ENCODE measurements around the gene RNPEPL1. TPM values are rescaled to one million over a fixed set of nuclear protein-coding genes. Genes with fewer than 3 reads are reported as not detected.

RNPEPL1 gene, protein sequence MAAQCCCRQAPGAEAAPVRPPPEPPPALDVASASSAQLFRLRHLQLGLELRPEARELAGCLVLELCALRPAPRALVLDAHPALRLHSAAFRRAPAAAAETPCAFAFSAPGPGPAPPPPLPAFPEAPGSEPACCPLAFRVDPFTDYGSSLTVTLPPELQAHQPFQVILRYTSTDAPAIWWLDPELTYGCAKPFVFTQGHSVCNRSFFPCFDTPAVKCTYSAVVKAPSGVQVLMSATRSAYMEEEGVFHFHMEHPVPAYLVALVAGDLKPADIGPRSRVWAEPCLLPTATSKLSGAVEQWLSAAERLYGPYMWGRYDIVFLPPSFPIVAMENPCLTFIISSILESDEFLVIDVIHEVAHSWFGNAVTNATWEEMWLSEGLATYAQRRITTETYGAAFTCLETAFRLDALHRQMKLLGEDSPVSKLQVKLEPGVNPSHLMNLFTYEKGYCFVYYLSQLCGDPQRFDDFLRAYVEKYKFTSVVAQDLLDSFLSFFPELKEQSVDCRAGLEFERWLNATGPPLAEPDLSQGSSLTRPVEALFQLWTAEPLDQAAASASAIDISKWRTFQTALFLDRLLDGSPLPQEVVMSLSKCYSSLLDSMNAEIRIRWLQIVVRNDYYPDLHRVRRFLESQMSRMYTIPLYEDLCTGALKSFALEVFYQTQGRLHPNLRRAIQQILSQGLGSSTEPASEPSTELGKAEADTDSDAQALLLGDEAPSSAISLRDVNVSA
- 0.19 and 0.25 TPM in 2 replicates for polyA plus RNA-seq

DNA sequence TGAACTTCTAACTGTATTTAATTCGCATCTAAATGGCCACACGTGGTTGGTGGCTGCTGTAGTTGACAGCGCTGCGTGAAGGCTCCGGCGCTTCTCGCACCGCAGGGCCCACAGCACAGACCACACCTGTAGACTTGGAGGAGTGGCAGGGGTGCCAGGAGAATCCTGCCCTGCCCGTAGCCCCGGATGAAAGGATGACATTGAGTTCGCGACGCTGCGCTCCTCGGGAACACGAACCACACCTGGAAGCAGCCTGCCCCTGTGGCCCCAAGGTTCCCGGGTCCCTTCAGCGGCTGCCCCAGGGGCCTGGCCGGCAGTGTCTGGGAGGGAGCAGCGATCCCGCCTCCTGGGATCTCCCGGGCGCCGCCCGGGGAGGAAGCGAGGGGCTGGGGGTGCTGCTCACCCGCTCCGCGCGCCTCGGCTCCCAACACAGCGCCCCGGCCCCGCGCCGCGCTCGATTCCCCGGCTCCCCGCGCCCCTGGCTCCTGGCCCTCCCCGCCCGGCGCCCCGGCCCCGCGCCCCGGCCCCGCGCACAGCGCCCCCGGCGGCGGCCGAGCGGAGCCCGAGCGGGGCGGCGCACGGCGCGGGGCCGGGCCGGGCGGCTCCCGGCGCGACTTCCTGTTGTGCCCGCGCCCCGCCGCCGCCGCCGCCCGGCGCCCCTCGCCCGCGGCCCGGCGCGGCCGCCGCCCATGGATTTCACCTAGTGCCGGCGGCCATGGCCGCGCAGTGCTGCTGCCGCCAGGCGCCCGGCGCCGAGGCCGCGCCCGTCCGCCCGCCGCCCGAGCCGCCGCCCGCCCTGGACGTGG is at the start of gene RNPEPL1:
RNPEPL1 (plus strand) TSS at position 613 of the 806 bp plus-strand sequence; CDS start at position 716, 103 bp downstream.

DNA sequence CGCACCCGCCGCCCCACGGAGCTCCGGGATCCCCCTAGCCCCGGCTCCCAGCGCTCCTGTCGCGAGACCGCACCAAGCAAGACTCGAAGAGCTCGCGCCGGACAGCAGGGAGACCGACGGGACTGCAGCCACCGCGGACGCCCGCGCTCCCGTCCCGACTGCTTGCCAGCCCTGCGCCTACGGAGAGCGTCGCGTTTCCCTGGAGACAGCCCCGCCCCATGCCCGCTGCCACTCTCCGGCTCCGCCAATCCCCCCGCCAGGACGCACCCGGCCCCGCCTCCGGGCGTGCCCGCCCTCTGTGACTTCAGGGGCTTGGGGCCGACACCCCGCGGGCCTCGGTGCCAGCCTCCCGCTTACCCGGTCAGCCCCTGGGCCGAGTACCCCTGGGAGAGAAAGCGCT is 10.5 kb upstream of the RNPEPL1 start, which contains the start of gene ANKMY1:
ANKMY1 (minus strand) TSS at position 181 of the 400 bp plus-strand sequence. CDS start 653 bp downstream, outside the sequence.

GRCh38 chr2:240560084-240560479 is 8.2 kb upstream of the RNPEPL1 start, which contains the start of gene DUSP28:
TSS of gene DUSP28 (plus strand) at chr2:240560357. CDS start at chr2:240560685, 328 bp downstream.

GRCh38 chr2:240586198-240586918 is 18.1 kb downstream of the RNPEPL1 start, which contains the start of gene CAPN10:
TSS of gene CAPN10 (plus strand) at chr2:240586734. CDS start at chr2:240586912, 178 bp downstream.

DNA sequence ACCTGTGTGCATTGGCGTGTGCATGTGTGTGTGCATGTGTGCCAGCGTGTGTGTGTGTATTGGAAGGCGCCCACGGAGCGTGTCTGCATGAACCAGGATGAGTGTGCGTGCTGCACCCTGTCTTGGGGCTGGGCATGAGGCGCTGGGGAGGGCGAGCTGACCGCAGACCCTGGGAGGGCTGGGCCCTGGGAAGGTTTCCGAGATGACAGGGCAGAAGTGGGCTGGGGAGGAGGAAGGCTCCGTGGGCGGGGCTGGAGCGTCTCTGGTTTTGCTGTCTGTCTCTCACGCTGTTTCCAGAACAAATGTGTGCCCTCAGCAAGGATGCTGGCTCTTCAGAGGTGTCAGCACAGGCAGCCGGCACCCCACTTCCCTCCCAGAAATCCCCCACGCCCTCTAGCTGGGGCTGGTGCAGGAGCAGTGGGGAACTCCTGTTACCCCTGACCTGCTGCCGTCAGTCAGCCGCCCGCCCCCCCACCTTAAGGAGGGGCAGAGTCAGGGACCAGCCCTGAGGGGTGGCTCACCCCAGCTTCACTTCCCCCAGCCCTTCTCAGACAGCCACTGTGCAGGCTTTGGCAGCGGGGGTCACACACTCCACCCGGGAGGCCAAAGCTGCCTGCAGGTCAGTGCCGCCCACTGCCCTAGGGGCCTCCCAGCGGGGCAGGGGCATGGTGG is 56.8 kb downstream of the RNPEPL1 start, which contains the start of gene GPR35:
GPR35 (plus strand) TSS at position 531 of the 672 bp plus-strand sequence. CDS start 4,473 bp downstream, outside the sequence.

Other genes with a start within 250 kb of the RNPEPL1 start
- gene GPC1, start 132.8 kb upstream of the RNPEPL1 start, polyA plus RNA-seq = 0.13 and 1.8 TPM in 2 replicates
- 0.95 and 1.5 TPM in 2 replicates for gene ANKMY1, start 10.5 kb upstream of the RNPEPL1 start, polyA plus RNA-seq
- gene DUSP28, start 8.1 kb upstream of the RNPEPL1 start, polyA plus RNA-seq = 15.1 and 23.7 TPM in 2 replicates
- gene CAPN10, start 18.2 kb downstream of the RNPEPL1 start, polyA plus RNA-seq = 0.90 and 1.5 TPM in 2 replicates
- gene GPR35, start 57.0 kb downstream of the RNPEPL1 start, polyA plus RNA-seq = not detected in 2 replicates
- gene AQP12B, start 114.4 kb downstream of the RNPEPL1 start, polyA plus RNA-seq = not detected in 2 replicates
- gene AQP12A, start 123.4 kb downstream of the RNPEPL1 start, polyA plus RNA-seq = not detected in 2 replicates